Iris pigment epithelial cell (primary cell): ENCODE measurements around the gene GNAZ.
A peak's percentile ranks its signal among the peaks of the same experiment; 100 is the strongest.

Source experiments
- DNase-seq: peaks from one replicate; pipeline ENCODE4 v3.0.0-alpha.2; 2011; ENCODE audit warnings: low read depth

Gene GNAZ

GRCh38 chr22:23064381-23065068, 5.8 kb upstream of the GNAZ start:
- no peak for DNase-seq

- no peak for DNase-seq
Observed at GRCh38 chr22:23065069-23065451, 5.3 kb upstream of the GNAZ start.

- DNase-seq = no peak
Observed at GRCh38 chr22:23065495-23066122, 4.7 kb upstream of the GNAZ start.

- DNase-seq = no peak
Observed at GRCh38 chr22:23066200-23067022, 3.9 kb upstream of the GNAZ start.

- DNase-seq = no peak
Observed at GRCh38 chr22:23067023-23067650, 3.2 kb upstream of the GNAZ start.

GRCh38 chr22:23067691-23068090, 2.6 kb upstream of the GNAZ start:
- DNase-seq = no peak

- no peak for DNase-seq
Observed at GRCh38 chr22:23068096-23068831, 2.1 kb upstream of the GNAZ start.

GRCh38 chr22:23068832-23069385, 1.4 kb upstream of the GNAZ start:
- DNase-seq = no peak

- peak; percentile 85 for DNase-seq
Observed at GRCh38 chr22:23069502-23070357, 589 bp upstream of the GNAZ start.

GRCh38 chr22:23071230-23072076, 1.1 kb downstream of the GNAZ start:
- no peak for DNase-seq

GRCh38 chr22:23072077-23072910, 2.0 kb downstream of the GNAZ start:
- no peak for DNase-seq

GRCh38 chr22:23072911-23073491, 2.7 kb downstream of the GNAZ start:
- DNase-seq = no peak

GRCh38 chr22:23073526-23074229, 3.4 kb downstream of the GNAZ start:
- DNase-seq = no peak

- DNase-seq = no peak
Observed at GRCh38 chr22:23074451-23074850, 4.1 kb downstream of the GNAZ start.

- DNase-seq = no peak
Observed at GRCh38 chr22:23075050-23075449, 4.7 kb downstream of the GNAZ start.

- no peak for DNase-seq
Observed at GRCh38 chr22:23075525-23076216, 5.4 kb downstream of the GNAZ start.
